HL-60 (cell line): ENCODE measurements around the gene LRFN2.

Experiments
- DNase-seq, 2 experiments: peaks; one replicate each; pipeline ENCODE4 v3.0.0-alpha.2; 2010 to 2020; ENCODE audit warnings: low read depth in 1 of 2, low spot score in 1 of 2
- H3K27ac ChIP-seq: fragments of 250-450 bp; sonication (Bioruptor Pico); replicated peaks from 2 replicates; pipeline ENCODE4 v1.5.1; 2020; ENCODE audit warnings: mild to moderate bottlenecking, moderate library complexity
- H3K27me3 ChIP-seq: fragments of 250-450 bp; sonication (Bioruptor Pico); 2 replicates; pipeline ENCODE4 v1.5.1; 2021; ENCODE audit warnings: mild to moderate bottlenecking, moderate library complexity; ENCODE audit not compliant: insufficient read depth, poor library complexity, severe bottlenecking
- H3K4me3 ChIP-seq: replicated peaks from 2 replicates; pipeline ENCODE4 v1.5.1; 2011; ENCODE audit warnings: mild to moderate bottlenecking, control low read depth, low read length; ENCODE audit not compliant: insufficient read depth
- CTCF ChIP-seq: IDR thresholded peaks from one replicate; pipeline ENCODE4 v1.5.1; 2011; ENCODE audit warnings: low read length, control low read depth, inconsistent platforms; ENCODE audit not compliant: insufficient read depth
- GABPA ChIP-seq: IDR thresholded peaks from 2 replicates; pipeline ENCODE4 v1.6.1; 2012; ENCODE audit warnings: low read depth
- POLR2AphosphoS5 ChIP-seq: IDR thresholded peaks from 2 replicates; pipeline ENCODE4 v1.6.1; 2012; ENCODE audit warnings: low read depth
- REST ChIP-seq: IDR thresholded peaks from 2 replicates; pipeline ENCODE4 v1.6.1; 2012; ENCODE audit warnings: low read depth; ENCODE audit not compliant: insufficient replicate concordance
- SPI1 ChIP-seq: IDR thresholded peaks from 2 replicates; pipeline ENCODE4 v1.6.1; 2012; ENCODE audit warnings: low read depth, mild to moderate bottlenecking, borderline replicate concordance

The LRFN2 gene

GRCh38 chr6:40352527-40353170 lies 234.5 kb downstream of the LRFN2 start:
- no peak overlapping the region for H3K4me3 ChIP-seq
- no peak for DNase-seq
- no peak for TF ChIP-seq REST
- TF ChIP-seq CTCF = no peak
- TF ChIP-seq SPI1 = no peak
- TF ChIP-seq GABPA = no peak
- no peak for TF ChIP-seq POLR2AphosphoS5
- no peaks in the 10 kb centered on the region for H3K27me3 ChIP-seq
- H3K27ac ChIP-seq = no peak overlapping the region

GRCh38 chr6:40352006-40352405 lies 235.2 kb downstream of the LRFN2 start:
- H3K4me3 ChIP-seq = no peak overlapping the region
- DNase-seq = no peak
- H3K27me3 ChIP-seq = no peaks in the 10 kb centered on the region
- no peak for TF ChIP-seq GABPA
- TF ChIP-seq CTCF = no peak
- TF ChIP-seq POLR2AphosphoS5 = no peak
- TF ChIP-seq SPI1 = no peak
- no peak for TF ChIP-seq REST
- no peak overlapping the region for H3K27ac ChIP-seq

- H3K27ac ChIP-seq = no peak overlapping the region
- TF ChIP-seq POLR2AphosphoS5 (no peak), SPI1 (no peak), CTCF (no peak), REST (no peak), GABPA (no peak)
- H3K4me3 ChIP-seq = no peak overlapping the region
- no peaks in the 10 kb centered on the region for H3K27me3 ChIP-seq
- DNase-seq = no peak
Observed at GRCh38 chr6:40350747-40351217, 236.4 kb downstream of the LRFN2 start.
